HepG2 (cell line): ENCODE measurements around the gene LAMB2. TPM values are rescaled to one million over a fixed set of nuclear protein-coding genes. Genes with fewer than 3 reads are reported as not detected.

Source experiments
- CBX1 ChIP-seq: IDR thresholded peaks from one replicate; pipeline ENCODE4 v1.6.1; 2016; ENCODE audit warnings: antibody characterized with exemption, low read depth
- KLF16 ChIP-seq, 2 experiments: sonication (generic) in 1 of 2; formaldehyde crosslinking in 1 of 2; IDR thresholded peaks; 2 replicates each; pipeline versions ENCODE4 v1.6.1 to v1.8.0; 2016 to 2023; ENCODE audit warnings: missing genetic modification reagents in 2 of 2, missing compliant biosample characterization in 1 of 2
- MAFK ChIP-seq, 2 experiments: IDR thresholded peaks in 1 of 2; conservative IDR thresholded peaks in 1 of 2; 2 replicates each; pipeline ENCODE4 v1.6.1; 2011; ENCODE audit warnings: improper control_type of control experiment in 2 of 2, low read length in 2 of 2
- NFATC3 ChIP-seq: sonication (generic); formaldehyde crosslinking; IDR thresholded peaks from 2 replicates; pipeline ENCODE4 v1.5.1; 2020; ENCODE audit warnings: mild to moderate bottlenecking, missing genetic modification reagents
- NFKBIZ ChIP-seq: IDR thresholded peaks from 2 replicates; pipeline ENCODE4 v1.6.1; 2018; ENCODE audit warnings: missing genetic modification reagents, missing compliant biosample characterization
- NR2F1 ChIP-seq, 2 experiments: fragments of 450-650 bp in 1 of 2; formaldehyde crosslinking in 1 of 2; IDR thresholded peaks; 2 replicates each; pipeline versions ENCODE4 v1.5.0 to v1.6.1; 2016 to 2020; ENCODE audit warnings: mild to moderate bottlenecking in 1 of 2, missing compliant biosample characterization in 1 of 2, missing genetic modification reagents in 1 of 2, moderate library complexity in 1 of 2
- PHF21A ChIP-seq: sonication (generic); formaldehyde crosslinking; IDR thresholded peaks from 2 replicates; pipeline ENCODE4 v1.5.0; 2020; ENCODE audit warnings: mild to moderate bottlenecking, missing genetic modification reagents
- SMAD3 ChIP-seq: sonication (generic); formaldehyde crosslinking; IDR thresholded peaks from 2 replicates; pipeline ENCODE4 v1.4.0; 2020; ENCODE audit warnings: missing genetic modification reagents
- TCF12 ChIP-seq, 2 experiments: fragments of 450-650 bp in 1 of 2; sonication (generic) in 1 of 2; formaldehyde crosslinking in 1 of 2; IDR thresholded peaks; 2 replicates each; pipeline versions ENCODE4 v1.6.1 to v1.8.0; 2017 to 2022; ENCODE audit warnings: antibody characterized with exemption in 1 of 2, mild to moderate bottlenecking in 1 of 2, missing genetic modification reagents in 1 of 2, moderate library complexity in 1 of 2
- ZNF12 ChIP-seq: sonication (generic); formaldehyde crosslinking; IDR thresholded peaks from 2 replicates; pipeline ENCODE4 v1.5.0; 2020; ENCODE audit warnings: missing genetic modification reagents
- ZNF3 ChIP-seq: IDR thresholded peaks from 2 replicates; pipeline ENCODE4 v1.7.0; 2017; ENCODE audit warnings: inconsistent platforms
- ZNF510 ChIP-seq: sonication (generic); formaldehyde crosslinking; IDR thresholded peaks from 2 replicates; pipeline ENCODE4 v1.4.0; 2020; ENCODE audit warnings: low read depth, mild to moderate bottlenecking, missing genetic modification reagents
- ZNF598 ChIP-seq: sonication (generic); formaldehyde crosslinking; IDR thresholded peaks from 2 replicates; pipeline ENCODE4 v1.5.1; 2020; ENCODE audit warnings: mild to moderate bottlenecking, missing genetic modification reagents, borderline replicate concordance
- ZNF616 ChIP-seq: sonication (generic); formaldehyde crosslinking; IDR thresholded peaks from 2 replicates; pipeline ENCODE4 v1.5.0; 2020; ENCODE audit warnings: low read depth, mild to moderate bottlenecking, missing genetic modification reagents
- ZNF775 ChIP-seq: sonication (generic); formaldehyde crosslinking; IDR thresholded peaks from 2 replicates; pipeline ENCODE4 v1.4.0; 2020; ENCODE audit warnings: missing genetic modification reagents, mild to moderate bottlenecking, moderate library complexity, borderline replicate concordance
- polyA plus RNA-seq, 8 experiments: library from polyadenylated mRNA; depleted of rRNA in 3 of 8; stranded (reverse) in 7 of 8; unstranded in 1 of 8; fragments of >200 nt; fragmentation: Illumina TruSeq in 4 of 8; extraction: Trizol in 4 of 8; gene quantifications; 2 replicates each; pipeline versions ENCODE4 v1.2.1 to v1.2.3, GENCODE V29; 2011 to 2016; ENCODE audit warnings: low read depth in 4 of 8, missing spikeins in 1 of 8, mixed read lengths in 1 of 8; ENCODE audit not compliant: insufficient read depth in 1 of 8
- total RNA-seq, 5 experiments: library from RNA; depleted of rRNA; stranded (reverse); fragments of >200 nt; fragmentation: Illumina TruSeq; extraction: Trizol; gene quantifications; 2 replicates each; pipeline ENCODE4 v1.2.3, GENCODE V29; 2016; ENCODE audit warnings: low read depth in 1 of 5
- TF ChIP-seq, protein P1 (sequence below): sonication (generic); formaldehyde crosslinking; conservative IDR thresholded peaks from 2 replicates; pipeline ENCODE4 v1.4.0; 2020; ENCODE audit warnings: missing genetic modification reagents
- TF ChIP-seq, protein P2 (sequence below): sonication (generic); formaldehyde crosslinking; IDR thresholded peaks from 2 replicates; pipeline ENCODE4 v1.9.0; 2022; ENCODE audit warnings: missing genetic modification reagents, mild to moderate bottlenecking, borderline replicate concordance
- TF ChIP-seq, protein P3 (sequence below): IDR thresholded peaks from 2 replicates; pipeline ENCODE4 v1.6.1; 2012; ENCODE audit warnings: low read length, improper control_type of control experiment
- TF ChIP-seq, protein P4 (sequence below): sonication (generic); formaldehyde crosslinking; IDR thresholded peaks from 2 replicates; pipeline ENCODE4 v1.4.0; 2020; ENCODE audit warnings: missing genetic modification reagents

LAMB2 gene
- total and polyA plus RNA-seq, 2 of the 13 experiments (the other 11 are each of a cell fraction or from before 2014, with no cell fraction given): 208 to 443 TPM

DNA sequence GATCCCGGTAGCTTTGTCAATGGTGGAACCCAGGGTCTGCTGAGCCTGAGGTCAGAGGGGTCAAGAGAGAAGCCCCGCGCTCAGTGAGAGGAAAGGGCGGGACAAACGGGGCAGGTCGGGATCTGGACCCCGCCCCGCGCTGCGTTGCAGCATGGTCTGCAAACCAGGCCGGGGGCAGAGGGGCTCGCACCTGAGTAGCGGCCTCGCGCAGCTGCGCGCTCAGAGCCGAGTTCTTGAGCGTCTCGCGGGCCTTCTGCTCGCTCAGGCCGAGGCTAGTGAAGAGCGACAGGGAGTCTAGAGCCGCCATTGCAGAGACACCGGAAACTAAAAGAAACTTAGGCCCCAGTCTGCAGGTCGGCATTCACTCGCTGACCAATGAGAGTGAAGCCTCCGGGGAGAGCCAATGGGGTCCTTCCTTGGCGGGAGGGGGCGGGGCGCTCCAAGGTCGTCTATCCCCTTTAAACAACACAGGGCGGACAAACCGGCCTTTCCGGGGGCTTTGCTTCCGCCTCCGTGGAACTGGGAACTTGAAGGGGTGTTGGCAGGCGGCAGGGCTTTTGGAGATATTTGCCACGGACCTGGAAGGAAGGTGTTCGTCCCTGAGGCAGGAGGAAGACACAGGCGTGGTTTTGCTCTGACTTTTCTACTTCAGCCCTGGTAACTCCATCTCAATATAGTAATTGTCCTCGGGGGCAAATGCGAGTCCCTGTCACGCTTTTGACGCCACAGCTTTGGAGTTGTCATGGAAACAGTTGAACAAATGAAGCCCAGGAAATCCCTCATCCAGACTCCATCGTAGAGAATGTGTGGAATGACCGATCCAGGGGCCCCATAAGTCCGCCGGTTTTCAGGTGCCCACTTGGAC, 28.2 kb downstream of the LAMB2 start, which contains the start of gene QARS1 (continued):
- TF ChIP-seq, protein P1, sequence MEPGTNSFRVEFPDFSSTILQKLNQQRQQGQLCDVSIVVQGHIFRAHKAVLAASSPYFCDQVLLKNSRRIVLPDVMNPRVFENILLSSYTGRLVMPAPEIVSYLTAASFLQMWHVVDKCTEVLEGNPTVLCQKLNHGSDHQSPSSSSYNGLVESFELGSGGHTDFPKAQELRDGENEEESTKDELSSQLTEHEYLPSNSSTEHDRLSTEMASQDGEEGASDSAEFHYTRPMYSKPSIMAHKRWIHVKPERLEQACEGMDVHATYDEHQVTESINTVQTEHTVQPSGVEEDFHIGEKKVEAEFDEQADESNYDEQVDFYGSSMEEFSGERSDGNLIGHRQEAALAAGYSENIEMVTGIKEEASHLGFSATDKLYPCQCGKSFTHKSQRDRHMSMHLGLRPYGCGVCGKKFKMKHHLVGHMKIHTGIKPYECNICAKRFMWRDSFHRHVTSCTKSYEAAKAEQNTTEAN (CRISPR knock-in tag): no peak
- no peak for TF ChIP-seq TCF12 (IDR thresholded peaks at IDR 0.05)
- TF ChIP-seq TCF12 (CRISPR knock-in tag; IDR thresholded peaks at IDR 0.05): peak; percentile 42; the same call in 1 of the 2 replicates
- TF ChIP-seq CBX1: no peak
- TF ChIP-seq ZNF3 (CRISPR knock-in tag): no peak; the same call in 1 of the 2 replicates
- no peak for TF ChIP-seq MAFK (conservative IDR thresholded peaks at IDR 0.05 in 1 of 2, IDR thresholded peaks at IDR 0.05 in 1 of 2; ENCODE audit: low read length in 2 of 2)
- peak; percentile 65 for TF ChIP-seq PHF21A (CRISPR knock-in tag)
- TF ChIP-seq NR2F1 (CRISPR knock-in tag; IDR thresholded peaks at IDR 0.05): peak; percentile 65 to 74
- peak; percentile 79 for TF ChIP-seq ZNF598 (CRISPR knock-in tag)
- TF ChIP-seq SMAD3 (CRISPR knock-in tag): peak; percentile 74
- TF ChIP-seq, protein P2, sequence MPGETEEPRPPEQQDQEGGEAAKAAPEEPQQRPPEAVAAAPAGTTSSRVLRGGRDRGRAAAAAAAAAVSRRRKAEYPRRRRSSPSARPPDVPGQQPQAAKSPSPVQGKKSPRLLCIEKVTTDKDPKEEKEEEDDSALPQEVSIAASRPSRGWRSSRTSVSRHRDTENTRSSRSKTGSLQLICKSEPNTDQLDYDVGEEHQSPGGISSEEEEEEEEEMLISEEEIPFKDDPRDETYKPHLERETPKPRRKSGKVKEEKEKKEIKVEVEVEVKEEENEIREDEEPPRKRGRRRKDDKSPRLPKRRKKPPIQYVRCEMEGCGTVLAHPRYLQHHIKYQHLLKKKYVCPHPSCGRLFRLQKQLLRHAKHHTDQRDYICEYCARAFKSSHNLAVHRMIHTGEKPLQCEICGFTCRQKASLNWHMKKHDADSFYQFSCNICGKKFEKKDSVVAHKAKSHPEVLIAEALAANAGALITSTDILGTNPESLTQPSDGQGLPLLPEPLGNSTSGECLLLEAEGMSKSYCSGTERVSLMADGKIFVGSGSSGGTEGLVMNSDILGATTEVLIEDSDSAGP (CRISPR knock-in tag): peak; percentile 83
- TF ChIP-seq, protein P3, sequence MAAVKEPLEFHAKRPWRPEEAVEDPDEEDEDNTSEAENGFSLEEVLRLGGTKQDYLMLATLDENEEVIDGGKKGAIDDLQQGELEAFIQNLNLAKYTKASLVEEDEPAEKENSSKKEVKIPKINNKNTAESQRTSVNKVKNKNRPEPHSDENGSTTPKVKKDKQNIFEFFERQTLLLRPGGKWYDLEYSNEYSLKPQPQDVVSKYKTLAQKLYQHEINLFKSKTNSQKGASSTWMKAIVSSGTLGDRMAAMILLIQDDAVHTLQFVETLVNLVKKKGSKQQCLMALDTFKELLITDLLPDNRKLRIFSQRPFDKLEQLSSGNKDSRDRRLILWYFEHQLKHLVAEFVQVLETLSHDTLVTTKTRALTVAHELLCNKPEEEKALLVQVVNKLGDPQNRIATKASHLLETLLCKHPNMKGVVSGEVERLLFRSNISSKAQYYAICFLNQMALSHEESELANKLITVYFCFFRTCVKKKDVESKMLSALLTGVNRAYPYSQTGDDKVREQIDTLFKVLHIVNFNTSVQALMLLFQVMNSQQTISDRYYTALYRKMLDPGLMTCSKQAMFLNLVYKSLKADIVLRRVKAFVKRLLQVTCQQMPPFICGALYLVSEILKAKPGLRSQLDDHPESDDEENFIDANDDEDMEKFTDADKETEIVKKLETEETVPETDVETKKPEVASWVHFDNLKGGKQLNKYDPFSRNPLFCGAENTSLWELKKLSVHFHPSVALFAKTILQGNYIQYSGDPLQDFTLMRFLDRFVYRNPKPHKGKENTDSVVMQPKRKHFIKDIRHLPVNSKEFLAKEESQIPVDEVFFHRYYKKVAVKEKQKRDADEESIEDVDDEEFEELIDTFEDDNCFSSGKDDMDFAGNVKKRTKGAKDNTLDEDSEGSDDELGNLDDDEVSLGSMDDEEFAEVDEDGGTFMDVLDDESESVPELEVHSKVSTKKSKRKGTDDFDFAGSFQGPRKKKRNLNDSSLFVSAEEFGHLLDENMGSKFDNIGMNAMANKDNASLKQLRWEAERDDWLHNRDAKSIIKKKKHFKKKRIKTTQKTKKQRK: no peak
- TF ChIP-seq ZNF775: 0 out of 2 replicates have a peak, but pooled peaks have one; percentile 46
- TF ChIP-seq NFKBIZ (CRISPR knock-in tag): peak; percentile 55; the same call in 1 of the 2 replicates
- TF ChIP-seq NFATC3: no peak
- TF ChIP-seq ZNF616 (CRISPR knock-in tag): peak; percentile 63; the same call in 1 of the 2 replicates
- peak in 1 of 2 experiments; percentile 81; a peak in 2 of 4 replicates for TF ChIP-seq KLF16 (CRISPR knock-in tag; IDR thresholded peaks at IDR 0.05)
- TF ChIP-seq ZNF12: 0 out of 2 replicates have a peak, but pooled peaks have one; percentile 26
- TF ChIP-seq ZNF510 (CRISPR knock-in tag): 0 out of 2 replicates have a peak, but pooled peaks have one; percentile 75
- TF ChIP-seq, protein P4, sequence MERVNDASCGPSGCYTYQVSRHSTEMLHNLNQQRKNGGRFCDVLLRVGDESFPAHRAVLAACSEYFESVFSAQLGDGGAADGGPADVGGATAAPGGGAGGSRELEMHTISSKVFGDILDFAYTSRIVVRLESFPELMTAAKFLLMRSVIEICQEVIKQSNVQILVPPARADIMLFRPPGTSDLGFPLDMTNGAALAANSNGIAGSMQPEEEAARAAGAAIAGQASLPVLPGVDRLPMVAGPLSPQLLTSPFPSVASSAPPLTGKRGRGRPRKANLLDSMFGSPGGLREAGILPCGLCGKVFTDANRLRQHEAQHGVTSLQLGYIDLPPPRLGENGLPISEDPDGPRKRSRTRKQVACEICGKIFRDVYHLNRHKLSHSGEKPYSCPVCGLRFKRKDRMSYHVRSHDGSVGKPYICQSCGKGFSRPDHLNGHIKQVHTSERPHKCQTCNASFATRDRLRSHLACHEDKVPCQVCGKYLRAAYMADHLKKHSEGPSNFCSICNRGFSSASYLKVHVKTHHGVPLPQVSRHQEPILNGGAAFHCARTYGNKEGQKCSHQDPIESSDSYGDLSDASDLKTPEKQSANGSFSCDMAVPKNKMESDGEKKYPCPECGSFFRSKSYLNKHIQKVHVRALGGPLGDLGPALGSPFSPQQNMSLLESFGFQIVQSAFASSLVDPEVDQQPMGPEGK: 0 out of 2 replicates have a peak, but pooled peaks have one; percentile 3
